NCI-H345 (cell line): ENCODE measurements around the gene HIPK3.
A peak's percentile ranks its signal among the peaks of the same experiment; 100 is the strongest.

ENCODE experiments used
- DNase-seq: peaks from one replicate; lab custom pipeline; 2025; lab: John Stamatoyannopoulos, UW

Gene HIPK3

GRCh38 chr11:33307984-33308383, 50.8 kb downstream of the HIPK3 start:
- DNase-seq: no peak

- no peak for DNase-seq
Measured at GRCh38 chr11:33309118-33309517, 51.9 kb downstream of the HIPK3 start.

- no peak for DNase-seq
Measured at GRCh38 chr11:33310720-33311500, 53.7 kb downstream of the HIPK3 start.

GRCh38 chr11:33311680-33312079, 54.5 kb downstream of the HIPK3 start:
- DNase-seq: no peak

GRCh38 chr11:33315822-33316221, 58.6 kb downstream of the HIPK3 start:
- DNase-seq: no peak

DNA sequence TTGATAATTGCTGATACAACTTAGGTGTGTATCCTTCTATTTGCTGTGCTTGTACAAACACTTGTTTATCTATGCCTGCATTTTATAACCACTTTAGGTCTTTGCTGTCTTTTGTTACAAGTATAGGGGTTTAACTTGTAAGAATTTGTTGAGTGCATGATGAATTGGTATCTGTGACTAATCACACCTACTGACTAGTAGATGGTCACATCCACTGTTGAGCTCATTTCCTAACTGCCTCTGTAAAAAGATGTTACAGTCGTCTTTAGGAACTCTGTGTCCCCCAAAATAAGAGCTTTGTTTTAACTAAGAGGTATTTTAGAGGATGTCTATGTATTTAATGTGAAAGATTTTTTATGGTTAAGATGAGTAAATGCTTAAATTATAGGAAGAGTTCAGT, 60.5 kb downstream of the HIPK3 start:
- peak; percentile 7 for DNase-seq

DNA sequence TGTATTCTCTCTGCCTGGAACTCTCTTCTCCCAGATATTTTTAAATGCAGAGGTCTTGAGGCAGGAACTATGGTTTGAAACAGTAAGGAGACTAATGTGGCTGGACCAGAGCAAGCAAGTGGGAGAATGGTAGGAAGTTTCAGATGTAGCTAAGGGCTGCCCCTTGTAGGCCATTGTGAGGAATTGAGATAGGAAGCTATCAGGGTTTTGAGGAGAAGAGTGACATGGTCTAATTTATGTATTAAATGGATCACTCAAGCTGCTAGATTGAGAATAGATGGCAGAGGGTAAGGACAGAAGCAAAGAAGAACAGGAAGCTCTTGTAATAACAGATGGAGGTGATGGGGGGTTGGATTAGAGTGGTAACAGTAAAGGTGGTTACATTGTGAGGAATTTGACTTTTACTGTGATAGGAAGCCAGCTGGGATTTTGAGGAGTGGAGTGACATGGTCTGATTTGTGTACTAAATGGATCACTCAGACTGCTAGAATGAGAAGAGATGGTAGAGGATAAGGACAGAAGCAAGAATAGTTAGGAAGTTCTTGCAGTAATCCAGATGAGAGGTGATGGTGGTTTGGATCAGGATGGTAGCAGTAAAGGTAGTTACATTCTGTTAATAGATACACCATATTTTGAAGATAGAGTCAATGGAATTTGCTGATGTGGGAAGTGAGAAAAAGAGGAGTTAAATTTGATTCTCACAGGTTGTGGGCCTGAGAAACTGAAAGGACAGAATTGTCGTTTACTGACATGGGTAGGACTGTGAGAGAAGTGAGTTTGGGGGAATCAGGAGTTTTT, 63.0 kb downstream of the HIPK3 start:
- no peak for DNase-seq

DNA sequence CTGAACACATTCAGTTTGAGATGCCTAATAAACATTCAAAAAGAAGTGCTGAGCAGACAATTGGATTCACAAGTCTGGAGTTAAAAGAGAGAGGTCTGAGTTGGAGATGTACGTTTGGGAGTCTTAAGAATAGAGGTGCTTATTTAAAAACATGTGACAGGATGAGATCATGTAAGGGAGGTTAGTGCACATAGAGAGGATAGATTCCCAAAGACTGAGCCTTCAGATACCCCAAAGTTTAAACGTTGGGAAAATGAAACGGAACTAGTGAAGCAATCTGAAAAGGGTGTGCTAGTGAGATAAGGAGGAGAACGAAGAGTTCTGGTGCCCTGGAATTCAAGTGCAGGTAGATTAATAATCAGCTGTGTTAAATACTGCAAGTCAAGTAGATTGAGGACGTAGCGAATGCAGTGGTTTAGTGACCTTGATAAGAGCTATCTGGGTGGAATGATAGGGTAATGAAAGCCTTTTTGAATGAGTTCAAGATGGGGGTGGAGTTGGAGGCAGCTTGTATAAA, 63.7 kb downstream of the HIPK3 start:
- DNase-seq: no peak

DNA sequence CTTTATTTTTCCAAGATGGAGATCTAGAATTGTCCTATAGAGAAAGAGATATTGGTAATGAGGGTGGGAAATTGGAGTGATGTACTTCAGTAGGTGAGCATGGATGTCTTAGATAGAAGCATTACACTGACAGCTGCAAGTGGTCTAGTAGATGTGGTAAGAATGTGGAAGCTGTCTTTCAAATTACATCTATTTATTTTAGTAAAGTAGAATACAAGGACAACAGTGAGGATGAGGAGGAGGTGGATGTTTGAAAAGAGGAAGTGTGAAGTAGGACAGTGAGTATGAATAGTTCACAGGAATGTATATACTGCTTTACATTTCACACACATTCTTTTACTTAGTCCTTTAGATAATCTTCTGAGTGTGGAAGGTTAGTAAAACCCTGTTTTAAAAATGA, 64.2 kb downstream of the HIPK3 start:
- DNase-seq: no peak

GRCh38 chr11:33323421-33323820, 66.2 kb downstream of the HIPK3 start:
- DNase-seq: no peak

- no peak for DNase-seq
Measured at GRCh38 chr11:33324302-33324985, 67.3 kb downstream of the HIPK3 start.

DNA sequence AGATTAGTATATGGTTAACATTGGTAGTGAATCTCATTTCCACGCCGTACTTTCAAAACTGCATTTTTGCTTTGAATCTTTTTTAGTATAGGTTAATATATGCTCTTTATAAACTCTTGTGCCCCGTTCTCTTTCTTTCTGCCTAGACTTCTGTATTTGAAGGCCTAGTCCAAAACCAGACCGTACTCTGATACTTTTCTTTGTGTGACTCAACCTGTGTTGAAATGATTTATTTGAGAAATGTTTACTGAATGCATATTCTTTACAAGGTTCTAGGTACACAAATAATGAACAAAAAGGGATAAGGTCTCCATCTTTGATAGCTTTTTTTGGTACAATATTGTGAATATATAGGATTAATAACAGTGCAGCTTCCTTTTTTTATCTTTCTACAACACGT, 68.3 kb downstream of the HIPK3 start:
- DNase-seq: no peak

DNA sequence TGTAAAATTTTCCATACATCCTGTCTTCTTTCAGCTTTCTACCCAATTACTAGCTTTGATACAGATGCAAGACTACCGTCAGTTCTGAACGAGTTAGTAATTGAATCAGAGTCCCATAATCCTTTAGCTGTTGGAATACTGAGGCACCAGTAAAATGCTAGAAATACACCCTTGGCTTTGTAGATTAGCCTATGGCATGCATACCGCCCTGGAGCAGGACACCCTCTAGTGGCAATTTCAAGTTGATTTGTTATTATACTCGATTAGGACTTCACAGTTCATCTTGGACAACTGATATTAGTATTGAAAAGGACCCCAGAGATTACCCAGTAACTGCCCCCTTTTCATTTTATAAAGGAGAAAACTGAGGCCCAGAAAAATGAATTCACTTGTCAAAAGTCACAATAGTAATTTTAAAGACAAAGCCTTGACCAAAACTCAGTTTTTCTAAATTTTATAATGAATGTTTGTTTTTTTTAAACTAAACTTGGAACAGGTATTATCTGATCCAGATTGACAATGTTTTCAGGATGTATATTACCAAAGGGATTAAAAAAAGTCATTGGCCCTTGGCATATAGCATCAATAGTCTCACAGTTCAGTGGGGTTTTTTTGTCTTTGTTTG, 72.6 kb downstream of the HIPK3 start:
- peak; percentile 58 for DNase-seq

DNA sequence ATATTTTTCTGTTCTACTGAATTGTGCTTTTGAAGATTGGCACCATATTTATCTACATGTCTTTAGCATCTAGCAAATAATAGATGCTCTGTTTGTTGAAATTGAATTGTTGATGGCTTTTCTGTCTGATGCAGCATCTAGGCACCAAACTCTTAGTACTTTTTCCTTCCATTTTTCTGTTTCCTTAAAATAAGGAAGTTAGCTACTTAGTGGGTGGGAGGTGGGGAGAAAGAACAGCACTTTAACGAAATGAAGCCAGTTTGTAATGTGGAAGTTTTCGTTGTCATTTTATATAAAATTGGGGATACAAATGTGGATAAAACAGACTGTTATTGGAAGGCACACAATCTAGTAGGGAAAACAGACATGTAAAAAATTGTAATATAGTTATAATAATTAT, 76.6 kb downstream of the HIPK3 start:
- no peak for DNase-seq

DNA sequence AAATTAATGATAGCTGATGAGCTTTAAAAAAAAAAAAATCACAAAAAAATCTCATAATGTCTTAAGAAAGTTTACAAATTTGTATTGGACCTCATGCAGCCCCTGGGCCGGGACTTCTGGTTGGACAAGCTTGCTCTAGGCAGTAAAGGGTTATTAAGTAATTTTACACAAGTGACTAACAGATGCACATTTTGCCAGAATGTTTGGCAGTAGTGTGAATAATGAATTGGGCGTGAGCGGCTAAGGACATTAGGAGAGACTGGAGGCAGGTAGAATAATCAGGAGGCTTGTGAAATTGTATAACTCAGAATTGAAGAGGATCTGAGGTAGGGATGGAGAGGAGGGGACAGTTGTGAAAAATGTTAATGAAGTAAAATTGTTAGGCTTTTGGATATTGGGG, 77.4 kb downstream of the HIPK3 start:
- no peak for DNase-seq

DNA sequence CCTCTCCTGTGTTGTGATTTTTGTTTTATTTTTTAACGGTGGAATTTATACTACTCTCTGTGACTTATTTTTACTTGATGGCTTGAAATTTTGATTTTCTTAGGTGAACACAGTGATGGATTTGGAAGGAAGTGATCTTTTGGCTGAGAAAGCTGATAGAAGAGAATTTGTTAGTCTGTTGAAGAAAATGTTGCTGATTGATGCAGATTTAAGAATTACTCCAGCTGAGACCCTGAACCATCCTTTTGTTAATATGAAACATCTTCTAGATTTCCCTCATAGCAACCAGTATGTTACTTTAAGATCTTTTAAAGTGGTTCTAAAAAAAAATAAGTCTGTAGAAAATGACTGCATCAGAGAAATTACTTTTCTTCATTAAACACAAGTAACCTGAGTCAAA, 82.1 kb downstream of the HIPK3 start:
- DNase-seq: no peak

- DNase-seq: no peak
Measured at GRCh38 chr11:33344611-33345010, 87.4 kb downstream of the HIPK3 start.

GRCh38 chr11:33347490-33348125, 90.4 kb downstream of the HIPK3 start:
- no peak for DNase-seq

GRCh38 chr11:33350287-33350686, 93.1 kb downstream of the HIPK3 start:
- no peak for DNase-seq

- no peak for DNase-seq
Measured at GRCh38 chr11:33358150-33358831, 101.1 kb downstream of the HIPK3 start.

DNA sequence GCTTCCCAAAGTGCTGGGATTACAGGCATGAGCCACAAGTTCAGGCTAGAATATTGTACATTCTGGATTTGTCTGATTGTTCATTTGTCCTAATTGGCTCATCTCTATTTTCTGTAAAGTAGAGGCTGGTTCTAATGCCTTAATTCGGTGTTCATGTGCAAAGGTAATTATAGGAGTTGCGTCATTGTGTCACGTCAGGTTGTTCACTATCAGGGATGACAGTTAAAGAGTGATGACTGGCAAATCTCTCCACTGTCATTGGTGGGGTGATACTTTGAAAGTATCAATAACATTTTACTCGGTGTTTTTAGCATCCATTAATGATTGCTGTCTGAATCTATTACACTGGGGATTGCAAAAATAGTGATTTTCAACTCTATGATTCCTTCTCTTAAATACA, 103.5 kb downstream of the HIPK3 start:
- no peak for DNase-seq
